ENCODE data around the gene VPS13D.

GRCh38 chr1:12548279-12548972 lies 318.6 kb downstream of the VPS13D start:
- no peak for TF ChIP-seq LEF1 (IDR thresholded peaks at IDR 0.05; ENCODE audit: borderline replicate concordance)
- no peak for TF ChIP-seq BHLHE40 (IDR thresholded peaks at IDR 0.05; ENCODE audit: borderline replicate concordance)
- TF ChIP-seq SUZ12 (IDR thresholded peaks at IDR 0.05): no peak
- TF ChIP-seq ELF4 (IDR thresholded peaks at IDR 0.05): no peak
